Brain microvascular endothelial cell (primary cell): ENCODE results near the gene INAFM1.

Experiments
- DNase-seq: peaks from one replicate; pipeline ENCODE4 v3.0.0-alpha.2; 2020
- H3K27ac ChIP-seq: fragments of 250-450 bp; sonication (Bioruptor Pico); 2 replicates; pipeline ENCODE4 v1.5.1; 2020; ENCODE audit warnings: mild to moderate bottlenecking, moderate library complexity
- H3K27me3 ChIP-seq: fragments of 250-450 bp; sonication (Bioruptor Pico); replicated peaks from 2 replicates; pipeline ENCODE4 v1.5.1; 2020; ENCODE audit warnings: mild to moderate bottlenecking
- H3K36me3 ChIP-seq: fragments of 250-450 bp; sonication (Bioruptor Pico); replicated peaks from 2 replicates; pipeline ENCODE4 v1.5.1; 2020; ENCODE audit warnings: mild to moderate bottlenecking
- H3K4me3 ChIP-seq: 2 replicates; pipeline ENCODE4 v1.5.1; 2011; ENCODE audit warnings: low read depth, mild to moderate bottlenecking, control low read depth, low read length, moderate library complexity
- CTCF ChIP-seq: IDR thresholded peaks from 2 replicates; pipeline ENCODE4 v1.5.1; 2011; ENCODE audit warnings: low read depth, mild to moderate bottlenecking, moderate library complexity, low read length, control low read depth, inconsistent platforms; ENCODE audit errors: missing control alignments
- in situ Hi-C: cut with HindIII; loops from 2 replicates; pipeline ENCODE4 v1.10.0; 2017; ENCODE audit warnings: low sequenced_read_pairs, low pct_ligation_motif_present

Gene INAFM1

GRCh38 chr19:47305309-47305751 is 30.6 kb downstream of the INAFM1 start:
- Histone ChIP-seq H3K36me3 (no peaks in the 10 kb centered on the region), H3K27ac (no peak overlapping the region), H3K4me3 (no peak overlapping the region), H3K27me3 (no peaks in the 10 kb centered on the region)
- peak; percentile 73 for DNase-seq
- TF ChIP-seq CTCF: peak; percentile 99
- in situ Hi-C loops: no loop called here

- in situ Hi-C loops: no loop called here
- no peaks in the 10 kb centered on the region for H3K36me3 ChIP-seq
- no peak overlapping the region for H3K27ac ChIP-seq
- no peak for DNase-seq
- H3K4me3 ChIP-seq: no peak overlapping the region
- TF ChIP-seq CTCF: no peak
- H3K27me3 ChIP-seq: no peaks in the 10 kb centered on the region
Measured at GRCh38 chr19:47306303-47306702, 31.6 kb downstream of the INAFM1 start.

- DNase-seq: no peak
- TF ChIP-seq CTCF: no peak
- H3K4me3 ChIP-seq: no peak overlapping the region
- no peaks in the 10 kb centered on the region for H3K27me3 ChIP-seq
- no peaks in the 10 kb centered on the region for H3K36me3 ChIP-seq
- H3K27ac ChIP-seq: no peak overlapping the region
- in situ Hi-C loops: no loop called here
Measured at GRCh38 chr19:47309038-47309437, 34.4 kb downstream of the INAFM1 start.

GRCh38 chr19:47309608-47310007 is 34.9 kb downstream of the INAFM1 start, which contains the start of gene C5AR1:
Gene C5AR1, plus strand, starts transcription at chr19:47309861. Its CDS starts 35 bp downstream, at chr19:47309896.
- TF ChIP-seq CTCF: no peak
- no peak within 1 kb of the TSS for H3K4me3 ChIP-seq
- in situ Hi-C loops: no loop called here

GRCh38 chr19:47310323-47310722 is 35.6 kb downstream of the INAFM1 start:
- Histone ChIP-seq H3K4me3 (no peak overlapping the region), H3K27me3 (no peaks in the 10 kb centered on the region), H3K27ac (no peak overlapping the region), H3K36me3 (no peaks in the 10 kb centered on the region)
- in situ Hi-C loops: no loop called here
- TF ChIP-seq CTCF: no peak
- no peak for DNase-seq

More at GRCh38 chr19:47309608-47310007, 34.9 kb downstream of the INAFM1 start, which contains the start of gene C5AR1:
- no peak for DNase-seq
- Histone ChIP-seq H3K27ac (no peak within 1 kb of the TSS), H3K36me3 (no peaks in the 10 kb centered on the region), H3K27me3 (no peaks in the 10 kb centered on the region)

- no peak overlapping the region for H3K4me3 ChIP-seq
- TF ChIP-seq CTCF: no peak
- in situ Hi-C loops: no loop called here
- no peak overlapping the region for H3K27ac ChIP-seq
- DNase-seq: no peak
- H3K36me3 ChIP-seq: no peaks in the 10 kb centered on the region
- no peaks in the 10 kb centered on the region for H3K27me3 ChIP-seq
Measured at GRCh38 chr19:47310819-47311218, 36.1 kb downstream of the INAFM1 start.
